OCI-LY7 (cell line): ENCODE results near the gene SREBF1. TPM values are rescaled to one million over a fixed set of nuclear protein-coding genes. Genes with fewer than 3 reads are reported as not detected.

Experiments used
- BruUV-seq: library from RNA; stranded (reverse); fragments of 400-500 nt; replicated peaks from 2 replicates; lab custom pipeline; 2021; lab: Mats Ljungman, UMichigan
- CTCF ChIA-PET: fragments of 300-600 bp; sonication (Branson Sonifier 250); formaldehyde crosslinking; loops from one replicate; lab custom pipeline; 2022; ENCODE audit warnings: antibody characterized with exemption; ENCODE audit not compliant: unreplicated experiment; lab: Charles Lee
- POLR2A ChIA-PET: fragments of 300-600 bp; sonication (Branson Sonifier 250); formaldehyde crosslinking; loops from one replicate; lab custom pipeline; 2022; ENCODE audit warnings: antibody characterized with exemption; lab: Charles Lee
- DNase-seq: peaks from one replicate; pipeline ENCODE4 v3.0.0-alpha.2; 2015; ENCODE audit warnings: low spot score
- H2AFZ ChIP-seq: fragments of 200-600 bp; sonication (generic), shearing (Covaris generic); 2 replicates; pipeline ENCODE4 v1.6.1; 2014; ENCODE audit warnings: mild to moderate bottlenecking, antibody characterized with exemption, low read length, moderate library complexity
- H3K27ac ChIP-seq: fragments of 200-600 bp; sonication (generic); 2 replicates; pipeline ENCODE4 v1.5.1; 2014; ENCODE audit warnings: mixed run types, low read depth, mild to moderate bottlenecking, moderate library complexity, low read length, inconsistent platforms; ENCODE audit not compliant: poor library complexity, severe bottlenecking
- H3K36me3 ChIP-seq: fragments of 200-600 bp; sonication (generic); 2 replicates; pipeline ENCODE4 v1.6.1; 2014; ENCODE audit warnings: mild to moderate bottlenecking, antibody characterized with exemption, low read length, moderate library complexity, mixed read lengths; ENCODE audit not compliant: insufficient read depth
- H3K4me1 ChIP-seq: fragments of 200-600 bp; sonication (generic); 2 replicates; pipeline ENCODE4 v1.5.1; 2014; ENCODE audit warnings: mild to moderate bottlenecking, low read length; ENCODE audit not compliant: insufficient read depth, poor library complexity, severe bottlenecking
- H3K4me2 ChIP-seq: fragments of 200-600 bp; sonication (generic); 2 replicates; pipeline ENCODE4 v1.6.1; 2014; ENCODE audit warnings: mild to moderate bottlenecking, low read length
- H3K4me3 ChIP-seq: fragments of 200-600 bp; sonication (generic); 2 replicates; pipeline ENCODE4 v1.5.1; 2014; ENCODE audit warnings: mild to moderate bottlenecking, low read depth, low read length; ENCODE audit not compliant: poor library complexity, severe bottlenecking
- H3K79me2 ChIP-seq: fragments of 200-600 bp; sonication (generic); 2 replicates; pipeline ENCODE4 v1.6.1; 2016; ENCODE audit warnings: low read depth, mild to moderate bottlenecking, low read length, moderate library complexity, mixed read lengths; ENCODE audit not compliant: insufficient read depth
- H3K9me2 ChIP-seq: fragments of 200-600 bp; sonication (generic); 2 replicates; pipeline ENCODE4 v1.6.1; 2016; ENCODE audit warnings: mild to moderate bottlenecking, low read length, mixed read lengths; ENCODE audit not compliant: insufficient read depth
- H3K9me3 ChIP-seq: fragments of 200-600 bp; sonication (generic); 2 replicates; pipeline ENCODE4 v1.6.1; 2014; ENCODE audit warnings: mild to moderate bottlenecking, mixed run types, low read length, mixed read lengths
- H4K20me1 ChIP-seq: fragments of 200-600 bp; sonication (generic); 2 replicates; pipeline ENCODE4 v1.6.1; 2014; ENCODE audit warnings: mild to moderate bottlenecking, antibody characterized with exemption, low read length, moderate library complexity, mixed read lengths; ENCODE audit not compliant: insufficient read depth
- CTCF ChIP-seq: fragments of 200-600 bp; sonication (generic); conservative IDR thresholded peaks from 2 replicates; pipeline ENCODE4 v1.5.1; 2014; ENCODE audit warnings: mild to moderate bottlenecking, antibody characterized with exemption, low read length, moderate library complexity, mixed read lengths
- EZH2phosphoT487 ChIP-seq: fragments of 200-600 bp; sonication (generic); IDR thresholded peaks from 2 replicates; pipeline ENCODE4 v1.6.1; 2018; ENCODE audit warnings: low read depth, borderline replicate concordance, mild to moderate bottlenecking, mixed run types, antibody characterized with exemption, low read length, moderate library complexity, mixed read lengths
- intact Hi-C: fragments of 100-400 bp; cut with micrococcal nuclease; formaldehyde crosslinking; loops from one replicate; pipeline ENCODE4 v1.10.0; 2022; ENCODE audit not compliant: unreplicated experiment
- total RNA-seq, 2 experiments: library from RNA; depleted of rRNA in 1 of 2; stranded (reverse); fragments of >200 nt in 1 of 2; shearing (Covaris generic) in 1 of 2; gene quantifications; 2 replicates each; pipeline ENCODE4 v1.2.3, GENCODE V29; 2014 to 2022

Gene SREBF1
- total RNA-seq, 2 experiments from 2014 or later, result 70.4 to 187 TPM

GRCh38 chr17:17827826-17828621 is 8.8 kb downstream of the SREBF1 start:
- H3K4me3 ChIP-seq, result no peak overlapping the region
- ChIA-PET CTCF (interaction anchor here (0.7 to 1.4 kb wide), 3 partner anchors 8 to 31 kb away, joined by 3 to 5 read pairs (median 4); partner anchors contain the start of gene SREBF1), POLR2A (interaction anchor here (0.6 to 3.0 kb wide), 2 partner anchors 8 to 201 kb away, joined by 3 to 10 read pairs; partner anchors contain the start of gene SREBF1)
- no peak overlapping the region for H2AFZ ChIP-seq
- H3K36me3 ChIP-seq, result peaks cover 25% of the 10 kb centered on the region
- peak overlapping the region; percentile 9; the same call in 1 of the 2 replicates for H3K4me2 ChIP-seq
- TF ChIP-seq CTCF (no peak), EZH2phosphoT487 (no peak)
- H4K20me1 ChIP-seq, result peaks cover 2% of the 10 kb centered on the region; the same call in 1 of the 2 replicates
- H3K9me2 ChIP-seq, result no peaks in the 10 kb centered on the region
- no TSS peak for BruUV-seq
- H3K27ac ChIP-seq, result peak overlapping the region; percentile 6
- no peak for DNase-seq
- intact Hi-C loops, result no loop called here
- H3K4me1 ChIP-seq, result peaks cover 73% of the 10 kb centered on the region
- no peaks in the 10 kb centered on the region for H3K9me3 ChIP-seq
- peaks cover 46% of the 10 kb centered on the region for H3K79me2 ChIP-seq

GRCh38 chr17:17826942-17827785 is 9.6 kb downstream of the SREBF1 start:
- H2AFZ ChIP-seq, result no peak overlapping the region
- no peak for DNase-seq
- no peaks in the 10 kb centered on the region for H3K9me2 ChIP-seq
- ChIA-PET POLR2A (interaction anchor here (3.0 kb wide), 1 partner anchor 9 kb away, joined by 10 read pairs; the partner anchor contains the start of gene SREBF1), CTCF (interaction anchor here (1.1 kb wide), 1 partner anchor 9 kb away, joined by 4 read pairs; the partner anchor contains the start of gene SREBF1)
- H3K4me3 ChIP-seq, result no peak overlapping the region
- H3K4me1 ChIP-seq, result peaks cover 82% of the 10 kb centered on the region
- peaks cover 9% of the 10 kb centered on the region; the same call in 1 of the 2 replicates for H4K20me1 ChIP-seq
- BruUV-seq, result no TSS peak
- intact Hi-C loops, result no loop called here
- no peaks in the 10 kb centered on the region for H3K9me3 ChIP-seq
- peaks cover 47% of the 10 kb centered on the region for H3K79me2 ChIP-seq
- peak overlapping the region; percentile 45; the same call in 1 of the 2 replicates for H3K4me2 ChIP-seq
- no peak for TF ChIP-seq EZH2phosphoT487
- no peak for TF ChIP-seq CTCF
- H3K27ac ChIP-seq, result peak overlapping the region; percentile 67
- H3K36me3 ChIP-seq, result peaks cover 31% of the 10 kb centered on the region
